ENCODE results near the gene FBXL15. TPM values are rescaled to one million over a fixed set of nuclear protein-coding genes. Genes with fewer than 3 reads are reported as not detected.

FBXL15 gene
- total RNA-seq, 1 experiment from 2014 or later, result 24.6 TPM

- no peak for TF ChIP-seq ZNF425 (CRISPR knock-in tag; conservative IDR thresholded peaks at IDR 0.05)
These were observed 13.9 kb downstream of the FBXL15 start (continued) for GRCh38 chr10:102434394-102435132.

- Mint-ChIP-seq H3K4me1 (peaks cover 18% of the 10 kb centered on the region), H3K27me3 (ENCODE audit: low read depth) (peaks cover 56% of the 10 kb centered on the region), H3K27ac (no peak overlapping the region), H3K9me3 (no peaks in the 10 kb centered on the region), H3K36me3 (no peaks in the 10 kb centered on the region), H3K4me3 (peak overlapping the region; percentile 54)
- no peak for TF ChIP-seq ZNF317 (CRISPR knock-in tag; IDR thresholded peaks at IDR 0.05; ENCODE audit: borderline replicate concordance, low read depth)
- ATAC-seq, result no peak
- ChIA-PET POLR2A (interaction anchor here (0.7 to 2.3 kb wide), 2 partner anchors 16 to 28 kb away, joined by 3 to 6 read pairs; partner anchors contain the start of gene C10orf95), CTCF (interaction anchor here (0.8 to 2.8 kb wide), 9 partner anchors 15 to 266 kb away, joined by 3 to 13 read pairs (median 4); partner anchors contain the start of gene C10orf95)
- no peak for DNase-seq (ENCODE audit: low spot score)
These were observed 14.5 kb downstream of the FBXL15 start for GRCh38 chr10:102435133-102435497.

GRCh38 chr10:102435529-102436233, 15.0 kb downstream of the FBXL15 start:
- ChIA-PET POLR2A (interaction anchor here (0.6 to 2.3 kb wide), 2 partner anchors 16 to 25 kb away, joined by 4 to 6 read pairs; partner anchors contain the start of gene C10orf95), CTCF (interaction anchor here (0.8 to 2.8 kb wide), 9 partner anchors 15 to 266 kb away, joined by 3 to 13 read pairs (median 4); partner anchors contain the start of gene C10orf95)
- ATAC-seq (peak; percentile 9), DNase-seq (ENCODE audit: low spot score) (peak; percentile 67)
- Mint-ChIP-seq H3K27ac (no peak overlapping the region), H3K9me3 (no peaks in the 10 kb centered on the region), H3K4me1 (peaks cover 18% of the 10 kb centered on the region), H3K36me3 (no peaks in the 10 kb centered on the region), H3K4me3 (peak overlapping the region; percentile 54), H3K27me3 (ENCODE audit: low read depth) (peaks cover 57% of the 10 kb centered on the region)
- no peak for TF ChIP-seq ATF1 (CRISPR knock-in tag; IDR thresholded peaks at IDR 0.05)
- TF ChIP-seq ZNF396 (CRISPR knock-in tag; IDR thresholded peaks at IDR 0.05; ENCODE audit: borderline replicate concordance), result no peak
- no peak for TF ChIP-seq CTCF (IDR thresholded peaks at IDR 0.05)
- no peak for TF ChIP-seq IRF2 (CRISPR knock-in tag; IDR thresholded peaks at IDR 0.05; ENCODE audit: borderline replicate concordance, low read depth)
- no peak for TF ChIP-seq ZNF423 (CRISPR knock-in tag; IDR thresholded peaks at IDR 0.05)

GRCh38 chr10:102436312-102436711, 15.7 kb downstream of the FBXL15 start:
- Mint-ChIP-seq H3K27ac (no peak overlapping the region), H3K4me1 (peaks cover 18% of the 10 kb centered on the region), H3K36me3 (no peaks in the 10 kb centered on the region), H3K27me3 (ENCODE audit: low read depth) (peaks cover 58% of the 10 kb centered on the region), H3K9me3 (no peaks in the 10 kb centered on the region), H3K4me3 (peak overlapping the region; percentile 12; the same call in 1 of the 2 replicates)
- no peak for ATAC-seq
- no peak for DNase-seq (ENCODE audit: low spot score)
- ChIA-PET CTCF (interaction anchor here (0.6 to 2.8 kb wide), 5 partner anchors 14 to 139 kb away, joined by 3 to 13 read pairs (median 10); partner anchors contain the start of gene C10orf95), POLR2A (interaction anchor here (0.6 to 2.3 kb wide), 2 partner anchors 15 to 25 kb away, joined by 4 to 6 read pairs; partner anchors contain the start of gene C10orf95)
- TF ChIP-seq ZSCAN18 (CRISPR knock-in tag; IDR thresholded peaks at IDR 0.05), result no peak
- TF ChIP-seq CREM (CRISPR knock-in tag; IDR thresholded peaks at IDR 0.05), result no peak
- TF ChIP-seq SMAD3 (CRISPR knock-in tag; IDR thresholded peaks at IDR 0.05; ENCODE audit: borderline replicate concordance), result no peak
- no peak for TF ChIP-seq ATF3 (CRISPR knock-in tag; conservative IDR thresholded peaks at IDR 0.05)
- TF ChIP-seq ATF1 (CRISPR knock-in tag; IDR thresholded peaks at IDR 0.05), result no peak
- no peak for TF ChIP-seq MLX (CRISPR knock-in tag; IDR thresholded peaks at IDR 0.05)
- TF ChIP-seq NR3C1 (CRISPR knock-in tag; conservative IDR thresholded peaks at IDR 0.05; ENCODE audit: low read depth), result no peak
- no peak for TF ChIP-seq TEAD1 (CRISPR knock-in tag; IDR thresholded peaks at IDR 0.05)
- no peak for TF ChIP-seq JUN (CRISPR knock-in tag; IDR thresholded peaks at IDR 0.05)
- TF ChIP-seq ZNF263 (CRISPR knock-in tag; IDR thresholded peaks at IDR 0.05; ENCODE audit: low read depth), result no peak

Data from WTC11 (cell line).